MV-4-11 (cell line): ENCODE data around the gene INPP5D.
"Not testable (repeated sequence)": the region's sequence is repeated elsewhere in the genome, so short reads cannot be mapped to it uniquely, and the experiment has no call there.

ENCODE experiments used
- DNase-seq: peaks from one replicate; lab custom pipeline; 2025; lab: John Stamatoyannopoulos, UW

INPP5D gene

GRCh38 chr2:233143700-233144331 lies 83.7 kb downstream of the INPP5D start:
- no peak for DNase-seq

GRCh38 chr2:233145726-233146125 lies 85.6 kb downstream of the INPP5D start:
- no peak for DNase-seq

- no peak for DNase-seq
Measured at GRCh38 chr2:233146194-233146593, 86.1 kb downstream of the INPP5D start.

- DNase-seq: no peak
Measured at GRCh38 chr2:233147136-233147828, 87.1 kb downstream of the INPP5D start.

DNA sequence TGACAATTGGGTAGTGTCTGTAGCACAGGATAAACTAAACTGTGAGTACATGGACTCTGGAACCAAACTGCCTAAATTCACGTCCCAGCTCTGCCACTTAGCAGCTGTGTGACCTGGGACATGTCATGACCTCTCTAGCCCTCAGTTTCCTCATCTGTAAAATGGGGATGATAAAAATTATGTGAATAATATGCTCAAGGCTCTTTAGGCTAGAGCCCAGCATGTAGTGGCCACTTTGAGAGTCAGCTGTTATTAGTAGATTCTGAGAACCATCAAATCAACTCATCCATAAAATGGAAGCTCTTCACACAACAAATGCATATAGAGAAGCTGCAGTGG lies 87.7 kb downstream of the INPP5D start:
- no peak for DNase-seq

- DNase-seq: no peak
Measured at GRCh38 chr2:233148354-233148753, 88.2 kb downstream of the INPP5D start.

- no peak for DNase-seq
Measured at GRCh38 chr2:233152541-233152940, 92.4 kb downstream of the INPP5D start.

DNA sequence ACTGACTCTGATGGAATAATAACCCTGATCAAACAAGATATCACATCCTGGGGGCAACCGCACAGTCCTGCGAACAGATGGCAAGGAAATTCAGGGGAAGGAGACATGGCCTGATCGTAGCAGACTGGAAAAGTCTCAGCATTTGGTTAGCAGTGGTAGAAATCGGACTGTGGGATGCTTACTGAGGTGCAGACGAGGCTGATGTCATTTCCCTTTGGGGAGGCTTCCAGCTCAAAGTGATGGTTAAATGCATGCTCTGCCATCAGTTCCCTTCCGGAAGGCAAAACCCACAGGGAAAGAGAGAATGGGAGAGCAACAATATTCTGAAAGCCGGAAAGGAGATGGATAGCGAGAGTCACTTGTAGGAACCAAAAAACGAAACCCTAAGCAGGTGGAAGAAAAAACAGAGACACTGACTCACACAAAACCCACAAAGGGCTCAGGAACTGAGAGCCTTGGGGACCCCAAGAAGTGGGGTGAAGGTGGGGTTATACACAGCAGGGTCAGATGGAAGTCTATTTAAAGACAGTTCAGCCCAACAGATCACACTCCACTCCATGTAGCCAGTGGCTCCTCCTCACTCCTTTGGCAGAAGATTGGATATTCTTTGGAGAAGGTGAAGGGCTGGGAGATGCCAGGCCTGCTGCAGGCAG lies 93.1 kb downstream of the INPP5D start:
- DNase-seq: no peak

DNA sequence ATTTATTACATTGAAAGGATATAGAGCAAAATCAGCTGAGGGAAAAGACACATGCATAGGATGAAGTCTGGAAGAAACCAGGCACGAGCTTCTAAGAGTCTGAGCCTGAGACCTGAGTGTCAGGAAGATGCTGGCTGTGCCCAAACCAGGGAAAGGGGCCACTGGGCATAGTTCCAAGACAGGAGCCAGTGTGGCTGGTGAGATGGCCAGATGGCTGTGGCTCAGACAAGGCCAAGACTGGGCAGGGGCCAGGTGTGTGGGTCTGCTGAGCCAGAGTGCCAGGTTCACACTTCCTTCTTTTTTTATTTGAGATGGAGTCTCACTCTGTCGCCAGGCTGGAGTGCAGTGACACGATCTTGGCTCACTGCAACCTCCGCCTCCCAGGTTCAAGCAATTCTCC lies 95.9 kb downstream of the INPP5D start:
- DNase-seq: no peak

DNA sequence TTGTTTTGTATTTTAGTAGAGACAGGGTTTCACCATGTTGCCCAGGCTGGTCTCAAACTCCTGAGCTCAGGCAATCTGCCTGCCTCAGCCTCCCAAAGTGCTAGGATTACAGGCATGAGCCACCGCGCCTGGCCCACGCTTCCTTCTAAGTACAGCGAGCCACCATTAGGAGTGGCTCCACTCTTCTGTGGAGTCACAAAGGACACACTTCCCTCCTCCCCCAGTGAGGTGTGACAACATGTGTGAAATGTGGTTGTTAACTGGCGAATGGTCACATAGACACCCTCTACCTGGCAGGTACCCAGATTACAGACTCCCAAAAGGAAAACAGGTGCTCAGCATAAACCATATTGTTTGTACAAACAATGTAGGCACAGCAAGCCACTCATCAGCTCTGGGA lies 96.3 kb downstream of the INPP5D start:
- DNase-seq: not testable (repeated sequence)

- no peak for DNase-seq
Measured at GRCh38 chr2:233161730-233162129, 101.6 kb downstream of the INPP5D start.

DNA sequence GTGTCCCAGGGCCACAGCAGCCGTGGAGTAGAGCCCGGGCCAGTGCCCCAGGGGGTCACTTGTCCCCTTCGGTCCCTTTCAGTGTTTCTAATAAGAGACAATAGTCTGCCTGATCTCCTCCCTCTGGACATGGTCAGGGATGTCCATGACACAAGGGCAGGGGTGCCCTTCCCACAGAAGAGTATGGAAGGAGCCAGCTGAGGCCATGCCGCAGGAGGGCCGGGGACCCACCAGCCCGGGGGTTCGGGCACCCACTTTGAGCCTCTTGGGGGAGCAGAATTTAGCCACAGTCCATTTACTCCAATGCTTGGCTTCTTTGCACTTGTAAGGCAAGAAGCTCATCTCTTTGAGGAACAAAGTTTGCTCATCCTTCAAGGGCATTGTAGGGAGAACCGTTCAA lies 102.6 kb downstream of the INPP5D start:
- no peak for DNase-seq

DNA sequence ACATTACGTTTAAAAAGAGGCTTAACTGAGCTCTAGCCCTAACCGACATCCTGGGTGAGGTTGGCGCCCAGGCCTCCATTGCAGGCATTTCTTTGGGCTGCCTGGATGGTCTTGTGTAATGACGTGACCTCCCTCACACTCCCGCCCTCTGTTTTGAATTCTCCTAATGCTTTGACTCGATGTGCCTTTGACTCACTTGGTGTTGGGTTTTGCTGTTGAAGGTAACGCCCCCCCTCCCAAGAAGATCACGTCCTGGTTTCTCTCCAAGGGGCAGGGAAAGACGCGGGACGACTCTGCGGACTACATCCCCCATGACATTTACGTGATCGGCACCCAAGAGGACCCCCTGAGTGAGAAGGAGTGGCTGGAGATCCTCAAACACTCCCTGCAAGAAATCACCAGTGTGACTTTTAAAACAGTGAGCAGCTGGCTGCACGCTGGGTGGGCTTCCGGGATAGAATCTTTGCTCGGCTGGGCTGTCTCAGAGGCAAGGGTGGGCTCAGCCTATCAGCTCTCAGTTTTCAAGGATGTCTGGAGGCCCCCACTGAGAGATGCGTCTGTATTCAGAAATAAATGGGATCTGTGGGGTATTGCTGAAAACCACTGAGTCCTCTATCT lies 103.5 kb downstream of the INPP5D start:
- DNase-seq: peak; percentile 28

- peak; percentile 16 for DNase-seq
Measured at GRCh38 chr2:233164128-233164635, 104.0 kb downstream of the INPP5D start.

GRCh38 chr2:233164967-233165366 lies 104.8 kb downstream of the INPP5D start:
- DNase-seq: no peak

GRCh38 chr2:233165543-233165894 lies 105.4 kb downstream of the INPP5D start:
- DNase-seq: no peak

DNA sequence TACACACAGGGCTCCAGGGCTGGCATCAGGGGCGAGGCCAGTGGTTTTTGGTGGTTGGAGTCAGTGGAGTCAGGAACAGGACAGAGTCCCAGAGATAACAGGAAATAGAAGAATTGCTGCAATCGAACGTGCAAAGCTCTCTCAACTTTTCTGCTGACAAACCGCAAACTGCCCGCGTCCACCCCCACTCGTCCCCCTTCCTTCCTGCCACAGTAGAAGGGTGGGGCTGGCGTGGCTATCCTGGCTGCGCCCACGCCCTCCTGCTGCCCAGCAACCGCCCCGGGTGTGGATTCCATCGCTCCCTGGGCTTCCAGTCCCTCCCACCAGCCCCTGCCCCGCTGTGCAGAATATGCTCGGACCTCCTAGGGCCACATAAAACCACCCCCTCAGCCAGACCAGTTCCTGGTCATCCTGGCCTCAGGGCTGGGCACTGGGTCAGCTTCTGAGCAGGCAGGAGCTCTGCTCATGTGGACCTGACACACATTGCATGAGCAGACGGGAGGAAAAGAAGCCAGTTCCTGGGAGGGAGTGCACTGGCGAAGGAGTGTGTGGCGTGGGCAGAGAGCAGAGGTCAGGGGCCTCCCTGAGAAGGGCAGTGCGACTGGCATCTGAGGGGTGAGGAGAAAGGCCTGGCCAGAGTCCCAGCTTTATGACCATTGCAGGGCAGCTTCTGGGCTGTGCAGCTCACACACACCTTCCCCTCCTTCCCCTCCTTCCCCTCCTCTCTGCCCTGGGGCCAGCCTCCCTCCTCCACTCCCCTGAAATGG lies 105.9 kb downstream of the INPP5D start:
- DNase-seq: peak; percentile 97

GRCh38 chr2:233168445-233168844 lies 108.3 kb downstream of the INPP5D start:
- DNase-seq: no peak

GRCh38 chr2:233168919-233169318 lies 108.8 kb downstream of the INPP5D start:
- no peak for DNase-seq

- DNase-seq: no peak
Measured at GRCh38 chr2:233171344-233171743, 111.2 kb downstream of the INPP5D start.

DNA sequence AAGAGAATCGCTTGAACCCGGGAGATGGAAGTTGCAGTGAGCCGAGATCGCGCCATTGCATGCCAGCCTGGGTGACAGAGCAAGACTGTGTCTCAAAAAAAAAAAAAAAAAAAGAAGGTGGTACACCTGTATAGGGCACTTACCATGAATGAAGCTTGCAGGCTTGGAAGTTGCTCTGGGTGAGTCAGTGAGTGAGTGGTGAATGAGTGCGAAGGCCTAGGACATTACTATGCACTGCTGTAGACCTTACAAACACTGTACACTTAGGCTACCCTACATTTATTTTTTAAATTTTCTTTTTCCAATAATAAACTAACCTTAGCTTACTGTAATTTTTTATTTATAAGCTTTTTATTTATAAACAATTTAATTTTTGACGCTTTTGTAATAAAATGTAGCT lies 113.0 kb downstream of the INPP5D start:
- DNase-seq: no peak

DNA sequence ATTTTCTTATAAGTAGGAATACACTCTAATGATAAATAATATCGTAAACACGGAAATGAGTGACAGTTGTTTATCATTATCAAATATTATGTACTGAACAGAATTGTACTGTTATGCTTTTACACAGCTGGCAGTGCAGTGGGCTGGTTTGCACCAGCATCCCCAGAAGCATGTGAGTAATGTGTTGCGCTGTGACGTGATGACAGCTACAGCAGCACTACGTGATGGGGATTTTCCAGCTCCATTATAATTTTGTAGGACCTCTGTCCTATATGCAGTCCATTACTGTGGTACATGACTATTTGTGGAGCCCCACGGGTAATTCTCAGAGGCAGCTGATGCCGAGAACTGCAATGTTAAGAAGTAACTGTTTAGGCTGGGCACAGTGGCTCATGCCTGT lies 114.0 kb downstream of the INPP5D start:
- no peak for DNase-seq
